Fibroblast of pulmonary artery (primary cell): ENCODE results near the gene DNMT3A.

Experiments
- DNase-seq: peaks from one replicate; pipeline ENCODE4 v3.0.0-alpha.2; 2010; ENCODE audit warnings: low read depth
- H3K4me3 ChIP-seq: replicated peaks from 2 replicates; pipeline ENCODE4 v1.5.1; 2011; ENCODE audit warnings: low read depth, mild to moderate bottlenecking, control low read depth, low read length, moderate library complexity
- TF ChIP-seq, protein P1 (sequence below): IDR thresholded peaks from 2 replicates; pipeline ENCODE4 v1.5.1; 2011; ENCODE audit warnings: mild to moderate bottlenecking, control low read depth, low read length, inconsistent platforms; ENCODE audit errors: missing control alignments

DNMT3A gene

DNA sequence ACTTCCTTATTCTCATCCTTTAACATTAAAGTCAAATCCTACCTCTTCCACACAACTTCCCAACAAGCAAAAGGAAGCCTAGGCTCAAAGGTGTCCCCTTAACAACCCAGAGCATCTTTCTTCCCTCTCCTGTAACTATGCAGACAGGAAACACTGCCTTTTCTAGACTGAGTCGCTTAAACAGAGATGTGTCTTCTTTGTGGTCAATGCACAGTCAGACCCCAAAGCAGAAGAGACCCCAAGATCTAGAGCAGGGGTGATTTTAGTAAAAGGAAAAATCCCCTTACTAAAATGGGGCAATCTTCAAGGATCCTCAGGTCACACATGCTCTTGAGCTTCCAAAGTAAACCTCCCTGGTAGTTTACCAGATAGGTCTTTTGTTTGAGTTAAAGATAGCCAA, 86.8 kb downstream of the DNMT3A start:
- no peak for DNase-seq
- TF ChIP-seq, protein P1, sequence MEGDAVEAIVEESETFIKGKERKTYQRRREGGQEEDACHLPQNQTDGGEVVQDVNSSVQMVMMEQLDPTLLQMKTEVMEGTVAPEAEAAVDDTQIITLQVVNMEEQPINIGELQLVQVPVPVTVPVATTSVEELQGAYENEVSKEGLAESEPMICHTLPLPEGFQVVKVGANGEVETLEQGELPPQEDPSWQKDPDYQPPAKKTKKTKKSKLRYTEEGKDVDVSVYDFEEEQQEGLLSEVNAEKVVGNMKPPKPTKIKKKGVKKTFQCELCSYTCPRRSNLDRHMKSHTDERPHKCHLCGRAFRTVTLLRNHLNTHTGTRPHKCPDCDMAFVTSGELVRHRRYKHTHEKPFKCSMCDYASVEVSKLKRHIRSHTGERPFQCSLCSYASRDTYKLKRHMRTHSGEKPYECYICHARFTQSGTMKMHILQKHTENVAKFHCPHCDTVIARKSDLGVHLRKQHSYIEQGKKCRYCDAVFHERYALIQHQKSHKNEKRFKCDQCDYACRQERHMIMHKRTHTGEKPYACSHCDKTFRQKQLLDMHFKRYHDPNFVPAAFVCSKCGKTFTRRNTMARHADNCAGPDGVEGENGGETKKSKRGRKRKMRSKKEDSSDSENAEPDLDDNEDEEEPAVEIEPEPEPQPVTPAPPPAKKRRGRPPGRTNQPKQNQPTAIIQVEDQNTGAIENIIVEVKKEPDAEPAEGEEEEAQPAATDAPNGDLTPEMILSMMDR = no peak
- H3K4me3 ChIP-seq = no peak overlapping the region

DNA sequence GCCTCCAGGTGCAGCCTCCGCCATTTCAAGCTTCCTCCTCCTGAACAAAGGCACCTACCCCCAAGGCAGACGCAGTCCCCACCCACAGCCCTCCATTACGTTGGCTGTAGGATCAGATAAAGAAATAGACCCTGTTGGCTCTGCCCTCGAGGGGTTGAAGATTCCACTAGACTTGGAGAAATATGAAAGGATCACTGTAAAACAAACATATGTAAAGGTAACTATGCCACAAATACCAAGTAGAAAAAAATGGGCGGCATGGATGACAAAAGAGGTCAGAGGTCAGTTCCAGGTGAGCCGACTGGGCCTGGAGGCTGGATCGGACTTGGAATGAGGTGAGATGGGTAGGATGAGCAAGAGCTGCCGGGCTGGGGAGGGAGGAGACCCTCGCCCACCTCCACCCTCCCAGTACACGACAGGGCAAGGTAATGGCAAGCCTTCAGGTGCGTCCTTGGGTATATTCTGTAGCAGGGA, 88.5 kb downstream of the DNMT3A start:
- no peak overlapping the region for H3K4me3 ChIP-seq
- TF ChIP-seq, protein P1 = no peak
- no peak for DNase-seq

DNA sequence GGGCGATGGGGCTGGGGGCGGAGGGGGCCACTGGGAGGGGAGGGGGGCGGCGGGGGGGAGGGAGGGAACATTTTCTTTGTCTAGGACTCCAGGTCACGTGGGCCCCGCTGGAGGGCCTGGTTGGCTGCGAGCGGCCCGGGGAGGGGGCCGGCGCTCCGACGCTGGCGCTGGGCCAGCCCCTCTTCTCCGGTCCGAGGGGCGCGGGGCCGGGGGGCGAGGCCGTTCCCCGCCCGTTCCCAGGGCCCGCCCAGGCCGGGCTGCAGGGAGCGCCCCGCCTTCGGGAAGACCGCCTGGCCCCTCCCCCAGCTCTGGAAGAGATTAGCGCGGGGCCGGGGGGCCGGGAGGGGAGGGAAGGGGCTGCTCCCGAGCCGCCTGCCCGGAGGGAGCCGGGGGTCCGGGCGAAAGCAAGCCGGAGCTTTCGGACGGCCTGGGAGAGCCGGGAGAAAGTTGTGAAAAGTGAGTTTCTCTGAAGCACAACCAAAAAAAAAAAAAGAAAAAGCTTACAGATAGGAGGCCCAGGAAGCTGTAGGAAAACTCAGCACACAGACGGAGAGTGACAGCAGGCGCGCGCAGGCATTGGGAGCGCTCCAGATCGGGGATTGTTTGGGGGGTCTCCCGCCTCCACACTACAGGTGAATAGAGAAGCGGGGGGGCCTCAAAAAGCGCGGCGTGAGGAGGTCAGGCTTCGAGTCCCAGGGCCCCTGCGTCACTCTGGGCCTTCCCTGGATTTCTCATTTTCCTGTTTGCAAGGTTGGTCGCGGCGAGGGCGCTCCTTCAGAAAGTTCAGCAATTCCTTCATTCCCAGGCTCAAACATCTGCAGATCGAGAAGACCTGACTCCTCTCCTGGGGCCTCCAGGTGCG, 89.2 kb downstream of the DNMT3A start:
- H3K4me3 ChIP-seq = peak overlapping the region; percentile 42
- peak; percentile 62 for DNase-seq
- TF ChIP-seq, protein P1 = no peak

DNA sequence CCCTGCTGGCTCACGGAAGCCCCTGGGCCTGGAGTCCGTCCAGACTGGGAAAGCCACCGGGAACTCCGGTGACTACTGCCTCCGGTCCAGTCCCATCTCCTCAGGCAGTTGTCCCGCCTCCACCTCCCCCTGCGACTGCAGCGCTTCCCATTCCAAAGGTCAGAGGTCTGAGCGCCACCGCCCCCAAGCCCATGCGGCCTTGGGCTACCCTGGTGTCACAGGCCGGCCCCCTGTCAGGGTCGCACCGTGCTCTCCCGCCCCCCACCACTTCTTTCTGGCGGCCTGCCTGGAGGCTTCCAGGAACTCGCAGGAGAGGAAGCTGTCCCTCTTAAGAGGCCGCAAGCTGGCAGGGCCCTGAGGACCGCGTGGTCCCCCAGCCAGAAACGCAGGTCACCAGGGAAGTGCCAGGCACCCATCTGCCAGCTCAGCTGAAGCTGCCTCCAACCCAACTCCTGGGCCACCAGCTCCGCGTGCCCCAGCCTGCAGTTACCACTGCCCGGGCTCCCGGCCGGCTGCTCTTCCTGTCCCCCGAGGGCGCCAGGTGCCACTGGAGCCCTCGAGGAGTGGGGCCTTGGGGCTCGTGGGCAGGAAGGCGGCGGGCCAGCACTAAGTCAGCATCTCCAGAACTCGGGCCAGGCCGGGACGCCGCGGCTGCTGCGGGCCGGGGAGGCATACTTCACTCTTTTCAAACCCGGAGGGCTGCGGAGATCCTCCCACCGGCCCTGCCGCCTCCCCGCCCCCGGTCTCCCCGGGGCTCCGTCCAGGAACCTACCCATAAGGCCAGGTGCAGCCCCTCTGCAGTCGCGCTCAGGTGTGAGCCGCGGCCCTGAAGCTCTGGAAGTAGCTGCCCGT, 90.1 kb downstream of the DNMT3A start:
- H3K4me3 ChIP-seq = peak overlapping the region; percentile 47
- no peak for DNase-seq
- TF ChIP-seq, protein P1 = no peak

DNA sequence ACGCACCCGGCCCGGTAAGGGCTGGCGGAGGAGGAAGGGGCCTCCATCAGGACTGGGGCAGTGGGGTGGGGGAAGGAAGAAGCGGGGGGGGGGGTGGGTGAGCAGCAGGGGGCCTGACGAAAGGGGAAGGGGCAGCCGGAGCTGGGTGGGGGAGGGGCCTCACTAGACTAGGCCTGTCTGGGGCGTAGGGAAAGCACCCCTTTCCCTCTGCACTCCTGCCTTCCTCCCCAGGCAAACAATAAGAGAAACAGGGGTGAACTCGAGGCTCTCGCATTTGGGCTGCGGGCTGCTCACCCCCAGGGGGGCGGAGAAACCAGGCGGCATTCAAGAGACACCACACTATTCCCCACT, 90.7 kb downstream of the DNMT3A start:
- DNase-seq = no peak
- TF ChIP-seq, protein P1 = no peak
- peak overlapping the region; percentile 47 for H3K4me3 ChIP-seq

DNA sequence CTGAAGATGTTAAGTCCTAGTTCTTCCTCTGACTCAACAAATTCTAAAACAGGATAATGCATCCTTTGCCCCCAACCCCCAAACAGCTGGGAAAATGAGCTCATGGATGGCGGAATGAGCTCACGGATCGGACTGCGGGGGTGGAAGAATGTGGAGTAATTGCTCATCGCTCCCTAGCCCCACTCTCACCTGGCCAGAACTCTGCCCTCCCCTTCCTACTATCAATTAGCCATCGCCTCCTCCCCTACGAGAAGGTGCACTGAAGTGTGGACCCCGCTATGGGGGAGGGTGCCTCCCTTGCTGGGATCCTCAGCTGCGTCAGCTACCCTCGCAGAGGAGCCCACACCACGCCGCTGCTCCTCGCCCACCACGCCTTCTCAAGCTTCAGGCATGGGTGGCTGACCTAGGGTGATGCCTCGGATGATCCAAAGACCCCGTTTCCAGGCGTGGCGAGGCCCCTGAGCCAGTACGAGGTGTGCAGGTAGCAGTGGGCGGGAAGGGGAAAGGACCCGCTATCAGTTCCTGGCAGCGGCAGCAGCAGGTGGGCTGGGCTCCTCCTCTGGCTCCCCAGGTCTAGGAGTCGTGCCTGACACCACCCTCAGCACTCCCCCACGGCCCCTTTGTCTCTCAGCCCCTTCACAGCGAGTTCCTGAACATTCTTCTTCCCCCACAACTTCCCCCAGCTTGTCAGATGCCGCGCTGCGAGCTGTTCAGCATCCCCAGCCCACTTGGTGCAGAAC, 91.2 kb downstream of the DNMT3A start:
- TF ChIP-seq, protein P1 = no peak
- no peak overlapping the region for H3K4me3 ChIP-seq
- peak; percentile 56 for DNase-seq
